NCI-H446 (cell line): ENCODE data around the gene AOPEP.

ENCODE experiments used
- DNase-seq, 2 experiments: peaks; one replicate each; lab custom pipeline; 2025; lab: John Stamatoyannopoulos, UW

AOPEP gene

DNA sequence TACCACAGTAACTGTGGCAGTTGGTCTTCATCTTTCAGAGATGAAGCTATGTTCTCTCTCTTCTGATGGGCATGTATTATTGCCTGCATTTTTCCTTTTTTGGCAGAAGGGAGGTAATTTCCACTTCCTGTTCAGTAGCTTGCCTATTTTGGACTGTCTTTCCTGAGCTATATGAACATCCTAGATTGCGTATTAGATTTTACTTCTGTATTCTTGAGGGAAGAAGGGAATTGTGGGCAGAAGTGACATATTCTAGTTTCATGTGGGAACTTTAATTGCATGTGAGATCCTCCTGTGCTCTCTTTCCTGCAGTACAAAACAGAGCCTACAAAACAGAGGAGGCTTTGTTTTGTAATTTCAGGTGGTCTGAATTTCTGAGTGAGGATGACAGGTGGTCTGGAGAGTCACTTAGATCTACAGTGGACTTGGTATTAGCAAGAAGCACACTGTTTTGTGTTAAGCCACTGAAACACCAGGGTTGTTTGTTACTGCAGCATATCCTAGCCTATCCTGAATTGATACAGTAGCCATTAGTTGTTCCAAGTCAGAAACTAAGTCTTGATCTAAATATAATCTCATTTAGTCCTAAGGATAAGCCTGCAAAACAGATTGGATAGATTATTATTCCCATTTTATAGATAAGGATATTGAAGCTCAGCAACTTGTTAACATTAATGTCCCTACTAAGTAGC is 68.1 kb downstream of the AOPEP start:
- DNase-seq = no peak

DNA sequence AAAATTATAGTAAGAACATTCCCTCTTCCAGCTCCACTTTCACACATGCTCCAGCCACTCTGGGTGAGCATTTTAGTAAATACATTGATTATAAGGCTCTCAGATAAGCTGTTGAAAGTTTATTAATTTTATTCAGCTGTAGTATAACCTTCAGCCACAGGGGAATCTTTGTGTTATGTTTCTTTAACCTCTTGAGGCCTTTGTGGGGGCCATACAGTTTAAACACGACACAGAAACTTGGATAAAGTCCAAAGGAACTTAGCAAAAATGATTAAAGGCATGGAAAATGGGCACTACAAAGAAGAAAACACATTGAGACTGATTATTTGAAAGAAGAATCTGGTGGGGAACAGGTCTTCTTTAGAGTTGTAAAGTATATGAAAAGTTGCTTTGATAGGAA is 70.2 kb downstream of the AOPEP start:
- DNase-seq = no peak

DNA sequence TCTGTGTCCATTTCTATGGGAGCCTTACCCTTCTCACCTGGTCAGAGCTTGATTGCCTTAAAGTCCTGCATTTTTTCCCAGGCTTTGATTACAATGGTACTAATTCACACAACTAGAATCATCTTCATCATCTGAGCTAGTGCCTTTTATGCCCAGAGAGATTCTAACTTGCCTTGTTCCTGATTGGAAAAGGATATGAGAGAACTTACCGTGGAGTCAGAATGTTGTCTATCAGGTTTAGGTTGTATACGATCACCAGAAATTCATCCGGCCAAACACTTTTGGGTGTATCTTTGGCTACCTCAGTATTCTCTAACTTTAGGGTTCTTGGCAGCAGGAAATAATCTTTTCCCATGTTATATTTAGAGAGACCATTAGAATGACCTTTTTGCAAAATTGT is 71.7 kb downstream of the AOPEP start:
- DNase-seq = no peak

DNA sequence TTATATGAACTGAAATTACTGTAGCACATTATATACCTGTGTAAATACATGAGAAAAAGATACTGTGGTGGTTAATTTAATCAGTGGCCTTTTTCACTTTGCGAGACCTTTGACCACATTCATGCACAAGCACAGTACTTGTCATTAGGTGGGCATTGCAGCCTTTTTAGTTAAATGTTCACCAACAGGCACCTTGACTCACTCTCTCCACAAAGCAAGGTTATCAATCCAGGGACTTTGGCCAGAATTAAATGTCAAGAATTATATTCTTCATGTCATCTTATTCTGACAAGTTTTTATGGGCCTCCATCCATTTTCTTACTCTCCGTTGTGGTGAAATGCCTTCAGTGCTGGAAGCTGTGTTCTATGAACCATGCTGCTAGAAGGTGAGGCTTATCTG is 72.2 kb downstream of the AOPEP start:
- no peak for DNase-seq

DNA sequence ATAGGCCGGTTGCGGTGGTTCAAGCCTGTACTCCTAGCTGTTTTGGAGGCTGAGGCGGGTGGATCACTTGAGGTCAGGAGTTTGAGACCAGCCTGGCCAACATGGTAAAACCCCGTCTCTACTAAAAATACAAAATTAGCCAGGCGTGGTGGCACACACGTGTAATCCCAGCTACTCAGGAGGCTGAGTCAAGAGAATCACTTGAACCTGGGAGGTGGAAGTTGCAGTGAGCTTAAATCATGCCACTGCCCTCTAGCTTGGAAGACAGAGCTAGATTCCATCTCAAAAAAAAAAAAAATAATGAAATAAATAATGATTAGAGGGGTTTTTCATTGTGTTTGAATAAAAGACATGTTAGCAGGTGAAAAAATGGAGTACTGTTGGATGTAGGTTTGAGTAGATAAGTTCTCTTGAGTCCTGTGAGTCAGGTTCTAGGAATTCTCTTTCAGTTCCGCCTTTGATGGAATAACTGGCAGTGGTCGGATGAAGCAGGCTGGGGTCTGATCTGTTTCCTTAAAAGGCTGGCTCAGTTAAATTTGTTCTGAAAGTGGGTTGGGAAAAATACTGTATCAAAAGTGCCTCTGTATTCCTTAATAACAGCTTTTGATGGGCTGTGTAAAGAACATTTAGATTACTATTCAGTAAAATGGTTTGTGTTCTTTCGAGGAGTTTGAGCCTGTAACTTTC is 73.2 kb downstream of the AOPEP start:
- no peak for DNase-seq

DNA sequence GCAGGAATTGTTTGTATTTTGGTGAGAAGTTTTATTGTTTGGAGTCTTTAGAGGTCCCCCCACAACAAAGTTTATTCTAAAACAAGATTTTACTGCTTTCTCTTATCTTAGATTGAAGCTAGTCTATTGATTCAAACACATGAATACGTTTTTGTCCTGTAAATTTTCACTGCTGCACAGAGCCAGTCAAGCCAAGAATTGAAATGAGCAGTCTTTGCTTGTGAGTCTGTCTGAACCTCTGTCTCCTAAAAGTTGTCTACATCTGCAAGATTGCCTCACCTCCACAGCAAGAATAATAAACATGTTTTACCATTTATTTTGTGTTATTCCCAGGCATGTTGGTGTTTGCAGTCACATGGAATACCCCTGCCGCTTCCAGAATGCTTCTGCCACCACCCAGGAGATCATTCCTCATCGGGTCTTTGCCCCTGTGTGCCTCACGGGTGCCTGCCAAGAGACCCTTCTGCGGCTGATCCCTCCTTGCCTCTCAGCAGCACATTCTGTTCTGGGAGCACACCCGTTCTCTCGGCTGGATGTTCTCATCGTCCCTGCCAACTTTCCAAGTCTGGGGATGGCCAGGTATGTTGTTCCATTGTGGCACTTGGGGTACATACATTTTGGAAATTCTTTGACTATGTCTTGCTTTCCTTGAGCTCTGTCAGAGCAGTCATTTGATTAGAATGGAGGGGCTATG is 74.1 kb downstream of the AOPEP start:
- DNase-seq = no peak

DNA sequence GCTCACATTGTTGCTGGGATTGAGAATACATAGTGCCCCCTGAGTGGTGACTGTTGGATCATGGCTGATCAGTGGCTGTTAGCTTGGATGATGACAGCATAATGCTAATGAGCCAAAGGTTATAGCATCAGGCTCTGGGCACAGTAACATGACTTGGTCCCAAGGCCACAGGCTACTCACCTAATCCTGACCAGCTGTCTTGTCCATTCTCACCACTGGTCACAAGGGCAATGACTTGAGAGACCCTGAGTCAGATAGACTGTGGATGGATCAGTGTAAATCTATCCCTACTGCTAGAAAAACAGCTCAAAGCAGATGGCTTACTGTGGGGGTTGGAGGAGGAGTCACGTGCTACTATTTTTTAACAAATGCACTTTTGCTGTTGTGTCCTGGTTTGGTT is 74.7 kb downstream of the AOPEP start:
- DNase-seq = no peak

DNA sequence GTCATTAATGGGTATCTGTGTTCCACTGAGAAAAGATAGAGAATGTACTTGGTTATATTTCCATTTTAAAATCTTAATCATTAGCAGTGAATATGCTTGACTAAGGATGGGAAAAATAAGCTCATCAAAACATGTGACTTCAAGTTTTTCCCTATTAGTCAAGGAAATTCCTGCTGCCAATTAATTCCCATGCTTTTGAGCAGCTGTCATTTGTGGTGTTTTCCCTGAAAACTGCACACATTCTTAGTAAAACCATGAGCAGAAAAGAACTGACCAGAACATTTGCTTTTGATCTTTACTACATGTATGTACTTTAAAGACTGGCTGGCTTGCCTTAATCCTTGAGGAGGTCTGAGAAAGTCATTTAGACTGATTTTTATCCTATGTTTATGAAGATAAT is 75.2 kb downstream of the AOPEP start:
- no peak for DNase-seq

DNA sequence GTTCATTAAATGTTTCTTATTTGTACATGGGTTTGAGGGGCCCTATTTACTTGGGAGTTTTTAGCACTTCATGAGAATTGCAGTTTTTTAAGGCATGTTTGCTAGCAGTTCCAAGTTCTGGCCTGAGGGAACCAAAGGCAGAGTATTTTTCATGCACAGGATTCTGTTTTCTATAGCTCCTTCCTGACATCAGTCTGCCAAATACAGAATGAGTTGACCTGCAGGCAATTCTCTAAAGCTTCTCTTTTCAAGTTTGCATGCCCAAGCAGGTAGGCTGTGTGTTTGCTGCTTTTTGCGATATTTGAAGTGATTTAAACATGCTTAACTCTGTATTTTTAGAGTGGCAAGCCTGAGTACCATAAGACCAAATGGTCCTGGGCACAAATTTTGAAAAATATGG is 75.8 kb downstream of the AOPEP start:
- no peak for DNase-seq

DNA sequence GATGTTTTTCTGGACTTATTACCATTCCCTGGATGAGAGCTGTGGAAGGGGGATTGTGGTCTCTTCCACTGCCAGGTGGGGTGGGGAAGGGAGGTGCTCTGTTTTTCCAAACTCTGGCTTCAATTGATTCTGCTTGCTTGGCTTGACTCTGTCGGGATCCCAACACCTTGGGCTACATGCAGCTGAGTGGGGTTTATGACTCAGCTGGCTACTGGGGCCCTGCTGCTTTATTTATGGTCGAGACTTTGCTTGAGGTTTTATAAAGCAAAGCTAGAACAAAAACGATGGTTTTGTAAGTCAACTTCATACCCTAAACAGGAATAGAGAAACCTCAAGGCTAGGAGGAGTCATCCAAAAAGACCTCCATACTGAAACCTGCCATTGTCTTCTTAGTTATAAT is 76.3 kb downstream of the AOPEP start:
- no peak for DNase-seq

DNA sequence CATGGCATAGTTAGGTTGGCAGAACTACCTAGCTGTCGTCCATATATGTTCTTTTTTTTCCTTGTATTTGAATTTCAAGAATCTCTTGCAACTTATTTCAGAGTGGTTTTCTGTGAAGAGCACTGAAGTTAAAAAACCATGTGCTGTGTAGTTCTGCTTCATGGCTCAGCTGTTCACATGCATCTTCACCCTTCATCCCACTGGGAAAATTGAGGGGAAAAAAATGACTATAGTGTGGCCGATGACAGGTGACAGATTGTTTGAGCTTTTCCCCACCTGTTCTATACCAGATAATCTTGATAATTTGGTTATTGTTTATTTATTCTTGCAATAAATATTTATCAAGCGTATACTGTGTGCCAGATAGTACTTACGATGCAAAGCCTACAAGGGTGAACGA is 77.8 kb downstream of the AOPEP start:
- no peak for DNase-seq

DNA sequence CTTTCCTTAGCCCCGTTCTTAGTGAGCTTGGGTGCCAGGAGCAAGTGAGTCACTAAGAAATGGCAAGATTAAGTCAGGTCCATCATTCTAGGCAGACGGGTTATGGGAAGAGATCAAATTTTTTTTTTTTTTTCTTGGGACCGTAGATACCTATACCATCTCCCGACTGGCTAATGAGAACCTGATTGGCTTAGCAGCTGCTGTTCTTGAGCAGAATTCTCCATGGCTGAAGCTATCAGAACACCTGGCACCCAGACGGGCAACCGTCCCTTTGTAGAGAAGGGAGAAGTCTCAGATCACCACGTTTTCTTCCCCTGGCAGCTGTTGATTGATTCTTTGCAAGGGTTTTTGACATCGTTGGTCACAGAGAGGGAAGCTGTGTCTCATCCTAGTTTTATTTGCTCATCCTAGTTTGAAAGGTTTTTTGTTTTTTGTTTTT is 78.6 kb downstream of the AOPEP start:
- no peak for DNase-seq

DNA sequence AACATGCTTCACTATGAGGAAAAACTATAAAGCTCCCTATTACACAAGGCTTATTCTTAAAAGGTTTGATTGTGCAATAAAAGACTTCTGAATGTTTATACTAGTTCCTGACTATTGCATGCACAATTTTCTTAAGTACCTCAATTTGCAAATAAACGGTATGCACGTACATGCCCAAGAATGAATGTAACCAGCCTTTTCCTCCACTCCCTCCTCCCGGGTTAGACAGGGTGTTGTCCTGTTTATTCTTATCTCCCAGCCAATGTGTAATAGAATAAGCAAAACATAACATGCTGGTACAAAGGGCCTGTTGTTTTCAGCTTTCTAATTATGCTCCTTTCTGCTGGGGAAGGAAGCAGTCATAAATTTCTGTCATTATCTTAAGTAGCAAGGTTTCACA is 79.1 kb downstream of the AOPEP start:
- no peak for DNase-seq

DNA sequence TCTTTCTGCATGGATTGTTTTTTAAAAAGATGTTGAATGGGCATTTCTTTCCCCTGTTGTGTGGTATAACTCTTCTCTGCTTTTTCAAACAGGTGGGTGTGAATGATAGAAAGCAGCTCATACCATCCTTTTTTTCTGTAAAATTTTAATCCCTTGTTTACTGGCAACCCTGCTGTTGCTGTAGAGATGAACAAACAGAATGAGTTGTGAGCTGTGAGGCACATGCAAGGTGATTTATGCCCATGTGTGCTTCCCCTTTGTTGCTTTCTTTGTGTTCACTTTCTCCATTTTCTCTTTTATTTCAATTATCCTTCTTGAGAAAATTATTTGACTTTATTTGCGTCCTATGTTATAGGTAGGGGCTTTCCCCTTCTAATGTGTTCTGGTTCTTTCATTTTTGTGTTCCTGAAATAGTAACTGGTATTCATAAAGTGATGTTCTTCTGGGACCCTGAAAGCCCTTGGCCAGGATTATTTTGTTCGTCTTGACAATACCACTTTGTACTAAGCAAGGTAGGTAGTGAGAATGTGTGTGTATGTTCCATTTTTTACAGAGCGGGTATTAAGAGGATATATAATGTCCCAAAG is 79.9 kb downstream of the AOPEP start:
- DNase-seq = no peak

DNA sequence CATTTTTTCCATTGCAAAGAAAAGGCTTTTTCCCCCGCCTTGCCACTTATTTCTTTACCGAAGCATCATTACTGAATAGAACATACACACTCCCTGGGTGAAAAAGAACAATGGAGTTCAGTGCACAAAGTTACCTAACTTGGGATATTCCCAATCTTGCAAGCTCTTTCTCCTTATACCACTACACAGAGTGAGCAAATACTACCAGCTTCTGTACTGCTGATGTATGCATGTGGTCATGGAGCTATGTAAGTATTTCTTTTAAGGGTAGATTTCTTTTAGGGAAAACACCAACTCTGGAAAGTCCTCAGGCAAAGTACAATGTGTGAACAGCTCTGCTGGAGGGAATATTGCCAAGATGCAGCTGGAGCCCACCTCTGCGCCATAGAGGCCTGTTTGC is 81.1 kb downstream of the AOPEP start:
- DNase-seq = no peak

DNA sequence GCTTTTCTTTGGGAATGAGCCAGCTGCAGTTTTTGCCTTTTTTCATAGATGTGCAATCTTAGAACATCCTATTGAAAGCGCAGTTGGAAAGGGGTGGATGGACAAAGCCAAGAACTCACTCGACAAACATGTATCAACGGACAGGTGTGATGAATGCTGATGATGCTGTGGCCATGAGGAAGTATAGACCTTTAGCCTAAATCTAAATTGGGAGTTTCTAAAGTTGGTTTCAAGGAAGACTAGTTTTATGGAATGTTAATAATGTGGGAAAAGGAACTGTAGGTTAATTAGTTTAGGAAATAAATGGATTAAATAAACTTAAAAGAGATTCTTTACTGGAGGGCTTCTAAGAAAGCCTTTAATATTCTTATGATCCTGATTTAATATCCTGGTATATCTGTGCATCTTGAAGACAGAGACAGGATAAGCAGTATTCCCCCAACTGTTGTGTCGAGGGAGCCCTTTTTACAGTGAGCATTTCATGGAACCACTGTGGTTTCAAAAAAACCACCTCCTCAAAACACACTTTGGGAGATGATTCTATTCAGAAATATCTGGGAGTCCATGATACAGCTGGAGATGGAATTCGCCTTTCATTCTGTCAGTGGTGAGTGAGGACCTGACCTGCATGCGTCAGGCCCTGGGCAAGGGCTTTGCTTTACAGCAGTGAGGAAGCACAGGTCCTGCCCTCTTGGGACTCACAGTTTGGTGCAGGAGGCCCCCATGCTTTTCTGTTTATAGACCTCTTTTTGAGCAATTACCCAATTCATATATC is 82.6 kb downstream of the AOPEP start:
- DNase-seq = no peak

DNA sequence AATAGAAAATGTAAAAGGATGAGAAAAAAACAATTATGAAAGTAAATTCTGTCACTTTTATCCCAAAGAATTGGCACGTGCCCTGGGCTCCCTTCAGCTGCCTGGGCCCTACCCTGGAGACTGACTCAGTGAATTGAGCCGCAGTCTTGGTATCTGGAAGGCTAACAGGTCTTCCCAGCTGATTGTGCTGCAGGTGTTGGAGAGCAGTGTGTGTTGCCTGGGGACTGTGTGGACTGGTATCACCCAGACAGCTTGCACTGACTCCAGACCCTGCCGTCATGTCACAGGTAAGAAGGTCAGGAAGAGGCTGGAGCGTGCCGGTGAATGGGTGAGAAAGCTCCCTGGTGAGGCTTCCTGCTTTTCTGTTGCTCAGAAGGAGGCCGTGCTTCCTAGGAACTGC is 83.3 kb downstream of the AOPEP start:
- DNase-seq = no peak

DNA sequence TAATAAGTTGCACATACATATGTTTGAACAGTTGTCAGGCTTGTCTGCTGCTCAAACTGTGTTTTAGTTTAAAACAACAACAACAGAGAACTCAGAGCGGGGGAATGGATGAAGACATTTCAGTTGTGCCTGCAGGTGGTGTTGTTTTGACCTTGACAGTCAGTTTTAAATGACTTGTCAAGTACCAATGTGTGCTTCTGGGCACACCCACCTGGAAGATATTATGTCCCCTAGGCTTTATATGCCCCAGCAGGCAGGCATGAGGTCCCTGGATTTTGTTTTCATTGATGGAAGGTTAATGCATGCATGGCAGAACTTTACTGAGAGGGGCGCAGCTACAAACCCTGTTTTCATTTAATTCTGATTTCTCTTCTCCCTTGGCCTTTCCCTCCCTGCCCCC is 84.6 kb downstream of the AOPEP start:
- no peak for DNase-seq

DNA sequence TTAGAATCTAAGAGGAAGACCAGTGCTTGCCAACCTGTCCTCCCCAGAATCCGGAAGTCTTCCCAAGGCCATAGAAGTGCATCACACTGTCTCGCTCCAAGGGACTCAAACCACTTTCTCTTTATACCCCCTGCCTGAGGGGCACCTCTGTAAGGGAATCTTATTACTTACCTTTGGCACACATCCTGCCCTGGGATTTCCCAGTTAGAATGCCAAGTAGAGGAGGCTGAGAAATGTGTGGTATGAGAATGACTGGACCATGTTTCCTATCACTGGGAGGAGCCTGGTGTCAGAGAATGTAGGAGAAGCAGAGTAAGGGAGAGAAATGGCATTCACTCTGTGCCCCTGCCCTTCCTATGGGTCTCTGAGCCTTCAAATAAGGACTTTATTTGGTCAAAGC is 85.8 kb downstream of the AOPEP start:
- no peak for DNase-seq

DNA sequence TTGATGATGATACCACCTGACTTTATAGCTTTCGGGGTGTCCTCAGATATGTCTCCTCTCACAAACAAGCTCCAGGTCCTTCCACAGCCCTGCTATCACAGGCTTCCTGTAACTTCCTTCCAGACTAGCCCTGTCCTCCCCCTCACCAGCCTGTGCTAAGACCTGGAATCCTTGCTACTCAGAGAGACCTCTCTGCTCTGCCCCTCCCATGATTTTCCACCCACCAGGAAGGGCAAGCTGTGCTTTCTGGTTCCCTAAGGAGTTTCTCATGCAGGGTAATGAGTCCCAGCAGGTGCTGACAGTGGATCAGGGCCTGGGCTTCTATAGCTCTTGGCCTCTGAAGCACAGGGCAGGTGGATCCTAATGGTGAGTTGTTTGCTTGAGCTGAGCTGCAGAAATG is 86.9 kb downstream of the AOPEP start:
- DNase-seq = no peak

DNA sequence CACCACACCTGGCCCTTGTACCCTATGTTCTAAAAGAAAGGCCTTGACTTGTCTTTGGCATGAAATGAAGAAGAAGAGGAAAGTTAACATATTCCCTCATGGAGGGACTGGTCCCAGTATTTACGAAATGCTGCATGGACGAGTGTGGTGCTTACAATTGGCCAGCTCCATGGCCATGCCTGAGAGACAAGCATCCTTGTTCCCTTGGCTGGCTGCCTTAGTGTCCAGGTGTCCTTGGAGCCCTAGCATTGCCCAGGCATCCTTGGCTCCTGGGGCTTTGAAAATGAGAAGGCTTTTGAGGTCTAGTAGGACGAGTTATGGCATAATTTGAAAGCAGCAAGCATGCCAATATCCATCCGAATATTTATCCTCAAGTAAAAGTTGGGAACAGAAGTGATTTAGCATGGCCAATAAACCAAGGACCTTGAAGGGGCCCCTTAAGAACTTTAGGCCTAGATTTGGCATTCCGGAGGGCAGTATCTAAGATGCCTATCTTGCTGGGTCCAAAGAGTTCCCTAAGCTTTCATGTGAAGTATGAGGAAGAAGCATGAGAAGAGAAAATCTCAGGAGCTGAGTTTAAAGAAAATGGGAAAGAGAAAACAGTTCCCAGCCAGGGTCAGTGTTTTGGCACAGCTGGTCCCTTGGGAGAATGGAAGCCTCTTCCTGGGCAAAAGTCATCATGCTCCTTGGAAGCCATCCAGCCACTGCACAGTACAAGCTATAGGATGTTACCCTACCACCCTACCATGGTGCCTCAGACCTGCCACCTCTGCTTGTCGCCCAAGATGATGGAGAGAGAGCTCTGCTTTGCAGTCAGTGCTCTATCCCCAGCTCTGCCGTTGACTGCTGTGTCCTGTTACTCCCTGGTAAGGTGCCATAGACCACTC is 91.0 kb downstream of the AOPEP start:
- DNase-seq = peak in 1 of 2 experiments; percentile 0
